Mesodermal cell (in vitro differentiated cells): ENCODE data around the gene ABCB9.
"Not testable (repeated sequence)": the region's sequence is repeated elsewhere in the genome, so short reads cannot be mapped to it uniquely, and the experiment has no call there.

Experiments used
- H3K27ac ChIP-seq: 2 replicates; pipeline ENCODE4 v1.7.0; 2013; ENCODE audit warnings: mild to moderate bottlenecking, low read depth, low read length, moderate library complexity; ENCODE audit not compliant: severe bottlenecking
- H3K36me3 ChIP-seq: 2 replicates; pipeline ENCODE4 v1.7.1; 2013; ENCODE audit warnings: mild to moderate bottlenecking, low read length, moderate library complexity; ENCODE audit not compliant: control insufficient read depth, insufficient read depth
- H3K4me1 ChIP-seq: one replicate; pipeline ENCODE4 v1.7.1; 2013; ENCODE audit warnings: mild to moderate bottlenecking, low read length; ENCODE audit not compliant: insufficient read depth, control insufficient read depth, poor library complexity, severe bottlenecking
- H3K4me3 ChIP-seq: 2 replicates; pipeline ENCODE4 v1.7.0; 2013; ENCODE audit warnings: low read length, control low read depth, mild to moderate bottlenecking; ENCODE audit not compliant: insufficient read depth, poor library complexity, severe bottlenecking; ENCODE audit errors: extremely low read depth
- H3K9me3 ChIP-seq: 2 replicates; pipeline ENCODE4 v1.7.1; 2013; ENCODE audit warnings: mild to moderate bottlenecking, low read length, moderate library complexity; ENCODE audit not compliant: control insufficient read depth
- WGBS, 2 experiments: methylation state at CpG; one replicate each; pipeline ENCODE4 v1.1.5; 2013; ENCODE audit warnings: missing lambda C conversion rate in 2 of 2; ENCODE audit not compliant: insufficient coverage in 2 of 2; 5-methylcytosine and 5-hydroxymethylcytosine counted together

The ABCB9 gene

DNA sequence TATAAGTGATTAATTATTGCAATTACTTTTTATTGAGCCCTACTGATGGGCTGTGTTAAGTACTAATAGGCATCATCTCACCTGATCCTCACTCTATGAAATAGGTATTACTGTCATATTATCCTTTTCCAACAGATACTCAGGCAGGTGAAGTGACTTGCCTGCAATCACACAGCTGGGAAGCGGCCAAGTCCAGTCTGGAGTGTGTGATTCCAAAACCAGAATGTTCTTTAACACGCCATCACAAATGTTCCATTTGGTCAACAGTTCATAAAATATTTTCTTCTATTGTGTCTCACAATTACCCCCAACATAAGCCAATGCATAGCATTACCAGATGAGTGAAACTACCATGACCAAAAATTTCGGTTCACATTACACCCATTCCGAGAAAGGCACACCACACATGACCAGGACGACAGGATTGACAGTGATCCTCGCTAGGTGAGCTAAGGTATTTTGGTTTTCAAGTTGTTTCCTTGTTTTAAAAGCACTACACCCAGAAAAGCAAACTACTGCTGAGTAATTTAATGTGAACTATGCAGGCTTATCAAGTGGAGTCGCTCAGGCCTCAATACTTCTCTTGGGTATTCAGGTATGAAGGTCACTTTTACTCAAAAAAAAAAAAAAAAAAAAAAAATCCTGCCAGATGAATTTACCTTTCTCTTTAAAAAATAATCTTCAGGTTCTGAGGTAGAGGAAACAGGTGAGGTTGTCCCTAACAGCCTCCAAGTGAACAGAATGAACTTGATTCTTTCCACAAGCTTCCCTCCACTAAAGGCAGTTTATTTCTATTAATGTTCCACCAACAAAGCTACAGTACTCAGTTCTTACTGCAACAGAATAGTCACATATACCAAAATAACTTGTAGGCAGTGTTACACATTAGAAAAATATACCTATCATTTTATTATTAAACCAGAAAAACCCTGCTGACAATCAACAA, 72.8 kb downstream of the ABCB9 start:
- no peak overlapping the region for H3K27ac ChIP-seq
- 97% methylated on average over 4 of the region's 7 CpGs; no CpG with 5 or more reads in 1 of the 2 experiments for WGBS, 2 experiments
- peaks cover 37% of the 10 kb centered on the region for H3K4me1 ChIP-seq
- no peaks in the 10 kb centered on the region for H3K9me3 ChIP-seq
- no peak overlapping the region for H3K4me3 ChIP-seq
- H3K36me3 ChIP-seq = peaks cover 5% of the 10 kb centered on the region

DNA sequence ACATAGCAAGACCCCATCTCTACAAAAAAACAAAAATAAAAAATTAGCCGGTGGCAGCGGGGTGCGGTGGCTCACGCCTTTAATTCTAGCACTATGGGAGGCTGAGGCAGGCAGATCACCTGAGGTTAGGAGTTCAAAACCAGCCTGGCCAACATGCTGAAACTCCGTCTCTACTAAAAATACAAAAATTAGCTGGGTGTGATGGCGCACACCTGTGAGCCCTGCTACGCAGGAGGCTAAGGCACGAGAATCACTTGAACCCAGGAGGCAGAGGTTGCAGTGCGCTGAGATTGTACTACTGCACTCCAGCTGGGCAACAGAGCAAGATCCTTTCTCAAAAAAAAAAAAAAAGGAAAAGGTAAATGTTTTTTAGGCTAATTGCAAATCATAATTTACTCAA, 73.5 kb downstream of the ABCB9 start:
- H3K27ac ChIP-seq = peak overlapping the region; percentile 43
- not testable (repeated sequence) for H3K36me3 ChIP-seq, H3K9me3 ChIP-seq, H3K4me3 ChIP-seq
- 97 to 98% methylated on average over 5 to 8 of the region's 9 CpGs for WGBS, 2 experiments
- peaks cover 43% of the 10 kb centered on the region for H3K4me1 ChIP-seq

DNA sequence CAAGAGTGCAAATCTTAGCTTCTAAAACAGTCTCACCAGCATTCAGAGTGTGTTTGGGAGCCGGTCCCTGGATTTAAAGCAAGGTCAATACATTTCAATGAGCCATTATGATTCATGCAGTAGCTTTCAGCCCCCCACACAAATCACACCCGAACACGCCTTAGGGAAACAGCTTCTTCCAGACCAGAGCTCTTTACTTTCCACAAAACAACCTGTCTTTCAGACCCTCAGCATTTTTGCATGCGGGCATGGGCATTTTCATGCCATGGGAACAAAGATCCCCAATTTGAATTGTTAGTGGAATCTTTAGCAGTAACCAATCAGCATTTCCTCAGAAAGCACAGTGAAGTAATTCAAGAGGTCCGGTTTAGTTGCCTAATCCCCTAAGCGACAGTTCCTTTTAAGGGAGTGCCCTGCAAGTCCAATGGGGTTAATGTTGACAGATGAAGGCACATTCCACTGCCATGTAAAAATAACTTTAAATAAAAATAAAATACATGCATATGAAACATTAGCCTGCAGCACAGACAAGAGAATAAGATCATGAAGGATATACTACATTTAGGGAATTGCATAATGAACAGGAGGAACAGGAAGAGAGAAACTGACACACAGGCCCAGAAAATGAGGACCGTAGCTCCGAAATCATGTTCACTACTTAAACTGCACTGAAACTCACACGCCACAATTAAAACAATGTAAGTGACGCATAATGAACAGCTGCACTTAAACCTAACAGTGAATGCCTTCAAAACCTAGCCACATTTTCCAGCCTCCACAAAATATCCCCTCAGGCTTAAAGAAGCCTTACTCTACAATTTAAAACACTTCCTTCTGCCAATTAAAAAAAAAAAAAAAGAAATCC, 74.4 kb downstream of the ABCB9 start:
- peak overlapping the region; percentile 43 for H3K27ac ChIP-seq
- peak overlapping the region; percentile 1 for H3K4me3 ChIP-seq
- peaks cover 51% of the 10 kb centered on the region for H3K4me1 ChIP-seq
- no peaks in the 10 kb centered on the region for H3K9me3 ChIP-seq
- WGBS, 2 experiments = 27 to 44% methylated on average over 7 to 9 of the region's 10 CpGs
- H3K36me3 ChIP-seq = peaks cover 5% of the 10 kb centered on the region

DNA sequence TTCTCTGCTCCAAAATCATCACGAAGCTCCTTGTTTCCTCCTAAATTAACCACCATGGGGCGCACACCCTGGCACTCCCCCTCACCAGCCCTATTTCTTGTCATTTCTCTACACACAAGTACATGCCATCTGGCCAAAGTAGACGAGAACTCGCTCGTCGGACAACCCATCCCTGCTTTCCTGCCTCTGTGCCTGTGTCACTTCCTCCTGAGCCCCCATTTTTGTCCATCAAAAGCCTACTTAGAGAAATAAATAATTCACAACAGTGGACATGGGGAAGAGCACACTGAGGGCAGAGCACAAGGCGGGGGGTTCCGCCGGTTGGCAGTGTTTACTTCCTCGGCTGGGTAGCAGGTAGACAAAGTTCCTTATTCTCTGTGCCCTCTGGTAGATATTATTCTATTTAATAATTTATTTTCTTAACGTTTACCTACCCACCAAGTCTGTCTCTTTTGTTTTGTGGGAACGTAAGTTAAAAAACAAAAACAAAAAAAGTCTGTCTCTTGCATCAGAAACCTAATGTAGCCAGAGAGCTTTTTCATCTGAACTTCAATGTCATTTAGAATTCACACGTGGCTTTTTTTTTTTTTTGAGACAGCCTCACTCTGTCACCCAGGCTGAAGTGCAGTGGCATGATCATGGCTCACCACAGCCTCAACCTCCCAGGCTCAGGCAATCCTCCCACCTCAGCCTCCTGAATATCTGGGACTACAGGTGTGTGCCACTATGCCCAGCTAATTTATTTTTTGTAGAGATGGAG, 76.3 kb downstream of the ABCB9 start:
- H3K36me3 ChIP-seq = peaks cover 5% of the 10 kb centered on the region
- no peak overlapping the region for H3K27ac ChIP-seq
- no peaks in the 10 kb centered on the region for H3K9me3 ChIP-seq
- no peak overlapping the region for H3K4me3 ChIP-seq
- peaks cover 55% of the 10 kb centered on the region for H3K4me1 ChIP-seq
- 85 to 95% methylated on average over 7 of the region's 13 CpGs for WGBS, 2 experiments

DNA sequence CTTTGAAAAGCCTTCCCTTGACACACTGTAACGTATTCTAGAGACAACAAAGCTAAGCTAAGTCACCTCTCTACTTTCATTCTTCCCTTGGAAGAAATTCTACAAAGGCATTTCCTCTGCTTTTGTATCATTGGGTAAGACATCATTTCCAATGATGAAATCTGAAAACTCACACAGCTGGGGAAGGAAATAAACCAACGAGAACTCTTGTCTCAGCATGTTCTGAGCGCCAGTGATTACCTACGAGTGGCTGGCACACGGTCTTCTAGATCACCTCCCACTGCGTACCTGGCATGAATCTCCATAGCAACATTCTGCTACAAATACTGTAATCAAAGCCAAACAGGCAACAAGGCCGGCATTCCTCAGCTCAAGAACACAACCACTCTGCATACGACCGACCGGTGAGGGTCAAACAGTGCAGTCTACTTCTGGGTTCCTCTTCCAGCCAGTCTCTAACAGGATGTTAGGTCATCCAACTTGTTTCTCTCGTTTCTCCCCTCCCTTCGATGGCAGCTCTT, 78.0 kb downstream of the ABCB9 start:
- no peak overlapping the region for H3K4me3 ChIP-seq
- WGBS, 2 experiments = 48 to 68% methylated on average over 7 to 12 of the region's 12 CpGs
- peak overlapping the region; percentile 86 for H3K27ac ChIP-seq
- no peaks in the 10 kb centered on the region for H3K9me3 ChIP-seq
- peaks cover 3% of the 10 kb centered on the region for H3K36me3 ChIP-seq
- H3K4me1 ChIP-seq = peaks cover 54% of the 10 kb centered on the region

DNA sequence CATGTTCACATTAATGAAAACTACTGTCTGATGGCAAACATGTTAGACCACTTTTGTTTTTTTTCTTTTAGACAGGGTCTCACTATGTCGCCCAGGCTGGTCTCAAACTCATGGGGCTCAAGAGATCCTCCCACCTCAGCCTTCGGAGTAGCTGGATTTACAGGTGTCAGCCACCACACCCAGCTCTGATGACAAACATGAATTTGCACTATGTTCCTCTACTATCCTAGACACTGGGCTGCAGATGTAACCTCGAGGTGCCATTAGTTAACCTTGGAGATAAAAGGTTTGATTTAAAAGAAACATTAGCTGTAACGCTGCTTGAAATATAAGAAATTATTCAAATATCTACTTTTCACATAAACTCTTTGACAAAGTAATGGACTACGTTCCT, 78.4 kb downstream of the ABCB9 start:
- peaks cover 54% of the 10 kb centered on the region for H3K4me1 ChIP-seq
- H3K9me3 ChIP-seq = no peaks in the 10 kb centered on the region
- no peaks in the 10 kb centered on the region for H3K36me3 ChIP-seq
- peak overlapping the region; percentile 86 for H3K27ac ChIP-seq
- no peak overlapping the region for H3K4me3 ChIP-seq
- 92 to 94% methylated on average over 3 to 4 of the region's 5 CpGs for WGBS, 2 experiments

DNA sequence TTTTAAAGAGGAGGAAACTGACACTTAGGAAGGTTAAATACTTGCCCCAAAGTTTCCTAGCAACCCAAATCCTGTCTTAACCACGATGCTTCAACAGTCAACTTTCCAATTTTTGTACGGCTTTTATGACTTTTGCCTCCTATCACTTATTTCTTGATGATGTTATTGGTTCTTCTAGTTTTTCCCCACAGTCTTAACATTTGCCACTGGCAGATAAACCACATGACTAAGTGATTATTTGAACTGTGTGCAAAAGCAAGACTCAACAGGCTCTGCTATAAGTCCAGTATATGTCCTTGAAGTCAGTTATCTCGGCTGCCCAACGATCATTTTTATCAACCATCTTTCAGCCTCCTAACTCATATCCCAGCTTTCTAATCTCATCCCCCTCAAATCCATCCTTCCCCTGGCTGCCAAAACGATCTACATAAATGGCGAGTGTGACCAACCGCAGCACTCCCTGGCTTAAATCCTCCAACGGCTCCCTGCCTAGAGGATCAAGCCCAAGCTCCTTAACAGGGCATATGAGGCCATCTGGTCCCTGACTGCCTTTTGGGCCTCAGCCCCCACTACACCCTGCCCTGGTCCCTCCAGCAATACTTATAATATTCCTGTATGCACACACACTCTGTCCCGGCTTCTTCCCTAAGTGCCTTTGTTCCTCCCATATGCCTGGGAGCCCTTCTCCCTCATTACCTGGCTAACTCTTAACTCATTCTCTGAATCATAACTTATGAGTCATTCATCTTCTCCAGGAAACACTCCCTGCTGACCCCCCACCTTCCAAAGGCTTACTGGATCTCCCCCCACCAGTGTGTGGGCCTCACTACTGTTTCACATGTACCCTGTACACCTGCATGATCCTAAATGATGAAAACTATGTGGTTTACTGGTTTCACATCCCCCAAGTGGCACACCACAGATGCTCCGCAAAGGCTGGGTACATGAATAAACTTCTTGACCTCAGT, 79.1 kb downstream of the ABCB9 start:
- no peak overlapping the region for H3K27ac ChIP-seq

DNA sequence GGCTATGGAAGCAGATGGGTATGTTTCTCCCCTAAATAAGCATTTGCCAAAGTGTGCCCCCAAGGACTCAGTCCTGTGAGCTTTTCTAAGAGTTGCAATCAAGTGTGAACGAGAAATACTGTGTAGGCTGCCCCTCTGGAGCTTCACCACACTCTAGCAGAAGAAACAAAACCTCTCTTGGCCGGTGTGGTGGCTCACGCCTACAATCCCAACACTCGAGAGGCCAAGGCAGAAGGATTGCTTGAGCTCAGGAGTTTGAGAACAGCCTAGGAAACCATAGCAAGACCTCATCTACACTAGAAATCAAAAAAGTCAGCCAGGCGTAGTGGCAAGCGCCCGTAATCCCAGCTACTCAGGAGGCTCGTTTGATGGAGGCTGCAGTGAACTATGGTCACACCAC, 80.1 kb downstream of the ABCB9 start:
- no peaks in the 10 kb centered on the region for H3K9me3 ChIP-seq
- H3K4me3 ChIP-seq = no peak overlapping the region
- H3K36me3 ChIP-seq = no peaks in the 10 kb centered on the region
- H3K27ac ChIP-seq = no peak overlapping the region
- peaks cover 40% of the 10 kb centered on the region for H3K4me1 ChIP-seq
- 88 to 96% methylated on average over 7 of the region's 8 CpGs for WGBS, 2 experiments

More for the DNA sequence above, 79.1 kb downstream of the ABCB9 start:
- Histone ChIP-seq H3K36me3 (no peaks in the 10 kb centered on the region), H3K9me3 (no peaks in the 10 kb centered on the region), H3K4me1 (peaks cover 50% of the 10 kb centered on the region), H3K4me3 (no peak overlapping the region)
- 80 to 88% methylated on average over 8 to 10 of the region's 10 CpGs for WGBS, 2 experiments

DNA sequence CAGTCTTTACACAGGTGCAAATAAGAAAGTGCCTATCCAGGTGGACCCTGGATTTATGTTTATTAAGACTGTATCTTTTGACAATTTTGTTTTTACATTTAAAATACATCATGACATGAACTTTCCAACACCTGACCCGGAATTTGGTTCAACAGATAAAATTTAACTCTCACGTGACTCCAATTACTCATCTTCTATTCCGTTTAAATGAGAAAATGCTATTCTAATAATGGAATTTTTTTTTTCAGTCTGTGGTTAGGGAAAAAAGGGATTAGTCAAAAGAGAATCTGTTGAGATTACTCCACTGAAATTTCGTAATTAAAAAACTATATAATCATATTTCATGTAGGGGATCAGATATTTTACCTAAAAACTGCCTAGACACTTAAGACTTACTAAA, 81.4 kb downstream of the ABCB9 start:
- WGBS, 2 experiments = no CpG with 5 or more reads among the region's 4 CpGs

More for the DNA sequence above, 81.4 kb downstream of the ABCB9 start:
- no peak overlapping the region for H3K4me3 ChIP-seq
- H3K9me3 ChIP-seq = no peaks in the 10 kb centered on the region
- H3K4me1 ChIP-seq = peaks cover 33% of the 10 kb centered on the region
- no peaks in the 10 kb centered on the region for H3K36me3 ChIP-seq
- no peak overlapping the region for H3K27ac ChIP-seq
